Esophagus squamous epithelium (tissue), 5 donors: ENCODE results near the gene PLEKHM3. TPM values are rescaled to one million over a fixed set of nuclear protein-coding genes. Genes with fewer than 3 reads are reported as not detected.

Experiments
- DNase-seq: peaks from one replicate; lab custom pipeline; 2025; lab: John Stamatoyannopoulos, UW
- H3K27ac ChIP-seq, 4 donors: fragments of 200-600 bp; sonication (generic); one replicate each; pipeline ENCODE4 v1.5.1; 2016 to 2019; ENCODE audit warnings: mild to moderate bottlenecking in 1 of 4
- H3K27me3 ChIP-seq, 4 donors: fragments of 200-600 bp; sonication (generic); 1 replicate in 3 of 4; 2 replicates in 1 of 4; pipeline versions ENCODE4 v1.5.1 to v1.6.0; 2017 to 2021; ENCODE audit warnings: antibody characterized with exemption in 1 of 4
- H3K36me3 ChIP-seq, 3 donors: fragments of 200-600 bp; sonication (generic); one replicate each; pipeline ENCODE4 v1.5.1; 2016 to 2019
- H3K4me1 ChIP-seq, 3 donors: fragments of 200-600 bp; sonication (generic); one replicate each; pipeline ENCODE4 v1.5.1; 2017 to 2019
- H3K4me3 ChIP-seq, 4 donors: fragments of 200-600 bp; sonication (generic); 1 replicate in 3 of 4; 2 replicates in 1 of 4; pipeline ENCODE4 v1.5.1; 2016 to 2019; ENCODE audit warnings: mild to moderate bottlenecking in 2 of 4, moderate library complexity in 1 of 4
- H3K9me3 ChIP-seq, 3 donors: fragments of 200-600 bp; sonication (generic); one replicate each; pipeline ENCODE4 v1.5.1; 2016 to 2019
- POLR2A ChIP-seq, 4 donors: fragments of 450-650 bp; IDR thresholded peaks; one replicate each; pipeline ENCODE4 v1.6.1; 2017; ENCODE audit warnings: antibody characterized with exemption in 4 of 4, mild to moderate bottlenecking in 4 of 4, moderate library complexity in 3 of 4
- WGBS, 2 donors: methylation state at CpG; one replicate each; pipeline ENCODE4 v1.1.5; 2018; 5-methylcytosine and 5-hydroxymethylcytosine counted together
- intact Hi-C: fragments of 100-400 bp; cut with DNase I; formaldehyde crosslinking; loops from one replicate; pipeline ENCODE4 v1.15.0; 2022
- total RNA-seq, 4 donors: library from RNA; depleted of rRNA; stranded (reverse); fragments of >200 nt; gene quantifications; one replicate each; pipeline ENCODE4 v1.1.0, GENCODE V29; 2016
- TF ChIP-seq, protein P1 (sequence below), 6 experiments: fragments of 450-650 bp in 4 of 6; fragments of 200-600 bp in 2 of 6; sonication (generic) in 2 of 6; IDR thresholded peaks; one replicate each; pipeline ENCODE4 v1.5.1; 2016 to 2019; ENCODE audit warnings: antibody characterized with exemption in 6 of 6, mild to moderate bottlenecking in 4 of 6, moderate library complexity in 4 of 6
- donor health status: DM: yes; HTN: yes; CAD: no.

PLEKHM3 gene
- total RNA-seq, 4 donors from 2014 or later = 3.7 to 19.3 (median 6.7) TPM

DNA sequence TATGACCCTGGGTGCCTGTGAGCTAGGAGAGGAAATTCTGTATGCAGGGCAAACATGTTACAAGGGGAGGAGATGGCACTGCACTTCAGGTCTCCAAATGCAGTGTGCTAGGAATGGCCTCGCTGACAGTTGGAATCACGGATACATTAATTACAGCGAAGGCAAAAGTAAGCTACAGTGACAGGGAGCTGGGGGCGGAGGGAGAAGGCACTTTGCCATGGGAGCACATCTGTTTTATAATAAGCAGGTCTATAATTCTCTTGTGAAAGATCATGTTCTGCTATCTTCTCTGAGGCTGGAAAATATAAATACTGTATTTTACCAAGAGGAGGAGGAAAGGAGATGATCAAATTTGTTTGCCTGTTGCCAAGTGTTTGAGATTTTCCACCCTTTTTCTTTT lies 199.3 kb downstream of the PLEKHM3 start:
- Histone ChIP-seq H3K27me3 (no peaks in the 10 kb centered on the region), H3K4me3 (no peak overlapping the region), H3K4me1 (peaks cover 0 to 19% (median 4%) of the 10 kb centered on the region in 3 donors), H3K9me3 (no peaks in the 10 kb centered on the region), H3K27ac (peak overlapping the region in 1 of 4 donors; percentile 58), H3K36me3 (peaks cover 0 to 22% (median 0%) of the 10 kb centered on the region in 3 donors)
- WGBS, 2 donors = 83% methylated on average over 4 of the region's 4 CpGs
- no peak for DNase-seq
- intact Hi-C loops = no loop called here
- TF ChIP-seq, protein P1, sequence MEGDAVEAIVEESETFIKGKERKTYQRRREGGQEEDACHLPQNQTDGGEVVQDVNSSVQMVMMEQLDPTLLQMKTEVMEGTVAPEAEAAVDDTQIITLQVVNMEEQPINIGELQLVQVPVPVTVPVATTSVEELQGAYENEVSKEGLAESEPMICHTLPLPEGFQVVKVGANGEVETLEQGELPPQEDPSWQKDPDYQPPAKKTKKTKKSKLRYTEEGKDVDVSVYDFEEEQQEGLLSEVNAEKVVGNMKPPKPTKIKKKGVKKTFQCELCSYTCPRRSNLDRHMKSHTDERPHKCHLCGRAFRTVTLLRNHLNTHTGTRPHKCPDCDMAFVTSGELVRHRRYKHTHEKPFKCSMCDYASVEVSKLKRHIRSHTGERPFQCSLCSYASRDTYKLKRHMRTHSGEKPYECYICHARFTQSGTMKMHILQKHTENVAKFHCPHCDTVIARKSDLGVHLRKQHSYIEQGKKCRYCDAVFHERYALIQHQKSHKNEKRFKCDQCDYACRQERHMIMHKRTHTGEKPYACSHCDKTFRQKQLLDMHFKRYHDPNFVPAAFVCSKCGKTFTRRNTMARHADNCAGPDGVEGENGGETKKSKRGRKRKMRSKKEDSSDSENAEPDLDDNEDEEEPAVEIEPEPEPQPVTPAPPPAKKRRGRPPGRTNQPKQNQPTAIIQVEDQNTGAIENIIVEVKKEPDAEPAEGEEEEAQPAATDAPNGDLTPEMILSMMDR (IDR thresholded peaks at IDR 0.05) = no peak
- TF ChIP-seq POLR2A (IDR thresholded peaks at IDR 0.05) = no peak

DNA sequence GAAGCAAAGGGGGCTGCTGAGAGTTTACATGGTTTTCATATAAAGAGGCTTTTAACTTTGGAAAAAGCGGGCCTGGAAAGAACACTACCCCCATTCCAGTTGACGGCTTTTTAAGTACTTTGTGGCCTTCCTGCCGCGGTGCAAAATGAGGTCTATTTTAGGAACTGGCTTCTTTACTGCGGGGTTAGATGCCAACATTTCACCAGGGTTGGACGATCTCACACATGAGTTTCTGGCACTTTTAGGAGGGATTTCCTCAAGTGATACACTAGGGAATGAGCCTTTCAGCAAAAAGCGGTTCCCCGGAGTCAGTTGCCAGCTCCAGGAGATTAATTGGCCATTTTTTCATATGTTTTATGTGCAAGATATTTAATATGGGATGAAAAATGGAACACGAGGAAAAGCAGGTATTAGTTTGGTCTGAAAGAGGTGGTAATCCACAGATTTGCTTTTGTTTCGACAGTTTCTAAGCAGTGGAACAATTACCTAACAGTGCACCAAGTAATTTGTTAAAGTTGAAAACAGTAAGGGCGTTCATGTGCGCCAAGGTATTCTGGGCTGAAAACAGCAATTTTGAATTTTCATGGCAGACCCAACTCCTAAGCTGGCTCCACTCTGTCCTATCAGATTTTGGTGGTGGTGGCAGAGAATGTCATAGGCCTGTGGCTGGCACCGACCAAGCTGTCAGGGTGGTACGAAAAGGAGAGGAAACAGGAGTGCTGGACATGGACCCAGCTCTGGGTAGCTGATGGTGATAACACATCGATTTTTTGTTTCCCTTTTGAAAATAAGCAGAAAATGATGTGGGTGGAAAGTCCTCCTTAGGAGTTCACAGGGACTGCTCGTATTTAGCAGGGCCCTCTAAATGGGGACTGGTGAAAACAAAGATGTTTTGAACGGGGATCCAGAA lies 200.0 kb downstream of the PLEKHM3 start:
- intact Hi-C loops = no loop called here
- 71% methylated on average over 14 to 17 of the region's 17 CpGs for WGBS, 2 donors
- Histone ChIP-seq H3K27ac (peak overlapping the region in 3 of 4 donors; percentile 29 to 58 (median 55)), H3K9me3 (no peaks in the 10 kb centered on the region), H3K4me3 (no peak overlapping the region), H3K4me1 (peaks cover 0 to 23% (median 6%) of the 10 kb centered on the region in 3 donors), H3K36me3 (peaks cover 0 to 22% (median 0%) of the 10 kb centered on the region in 3 donors), H3K27me3 (no peaks in the 10 kb centered on the region)
- TF ChIP-seq POLR2A (IDR thresholded peaks at IDR 0.05) = no peak
- DNase-seq = no peak

DNA sequence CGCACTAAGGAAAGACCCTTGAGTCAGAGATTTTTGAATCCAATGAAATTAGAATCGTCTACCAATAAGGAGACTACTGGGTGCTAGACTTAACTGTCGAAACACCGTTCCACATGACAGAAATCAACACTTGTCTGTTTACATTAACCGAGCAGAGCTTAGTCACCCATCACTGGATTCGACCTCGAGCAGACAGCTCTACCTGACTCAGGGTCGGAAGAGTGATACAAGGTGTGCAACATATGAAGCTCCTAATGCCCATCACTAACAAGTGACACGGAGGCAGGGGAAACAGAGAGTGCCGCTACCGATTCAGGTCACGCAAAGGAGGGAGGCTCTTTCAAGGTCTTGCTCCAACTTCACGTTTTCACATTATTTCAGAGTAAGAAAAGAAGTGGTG lies 201.5 kb downstream of the PLEKHM3 start:
- Histone ChIP-seq H3K9me3 (no peaks in the 10 kb centered on the region), H3K27ac (no peak overlapping the region), H3K4me1 (peaks cover 0 to 29% (median 4%) of the 10 kb centered on the region in 3 donors), H3K4me3 (no peak overlapping the region), H3K36me3 (peaks cover 0 to 22% (median 0%) of the 10 kb centered on the region in 3 donors), H3K27me3 (no peaks in the 10 kb centered on the region)
- no peak for TF ChIP-seq POLR2A (IDR thresholded peaks at IDR 0.05)
- TF ChIP-seq, protein P1 (IDR thresholded peaks at IDR 0.05) = no peak
- no peak for DNase-seq
- WGBS, 2 donors = 74 to 94% methylated on average over 13 of the region's 13 CpGs
- intact Hi-C loops = no loop called here

DNA sequence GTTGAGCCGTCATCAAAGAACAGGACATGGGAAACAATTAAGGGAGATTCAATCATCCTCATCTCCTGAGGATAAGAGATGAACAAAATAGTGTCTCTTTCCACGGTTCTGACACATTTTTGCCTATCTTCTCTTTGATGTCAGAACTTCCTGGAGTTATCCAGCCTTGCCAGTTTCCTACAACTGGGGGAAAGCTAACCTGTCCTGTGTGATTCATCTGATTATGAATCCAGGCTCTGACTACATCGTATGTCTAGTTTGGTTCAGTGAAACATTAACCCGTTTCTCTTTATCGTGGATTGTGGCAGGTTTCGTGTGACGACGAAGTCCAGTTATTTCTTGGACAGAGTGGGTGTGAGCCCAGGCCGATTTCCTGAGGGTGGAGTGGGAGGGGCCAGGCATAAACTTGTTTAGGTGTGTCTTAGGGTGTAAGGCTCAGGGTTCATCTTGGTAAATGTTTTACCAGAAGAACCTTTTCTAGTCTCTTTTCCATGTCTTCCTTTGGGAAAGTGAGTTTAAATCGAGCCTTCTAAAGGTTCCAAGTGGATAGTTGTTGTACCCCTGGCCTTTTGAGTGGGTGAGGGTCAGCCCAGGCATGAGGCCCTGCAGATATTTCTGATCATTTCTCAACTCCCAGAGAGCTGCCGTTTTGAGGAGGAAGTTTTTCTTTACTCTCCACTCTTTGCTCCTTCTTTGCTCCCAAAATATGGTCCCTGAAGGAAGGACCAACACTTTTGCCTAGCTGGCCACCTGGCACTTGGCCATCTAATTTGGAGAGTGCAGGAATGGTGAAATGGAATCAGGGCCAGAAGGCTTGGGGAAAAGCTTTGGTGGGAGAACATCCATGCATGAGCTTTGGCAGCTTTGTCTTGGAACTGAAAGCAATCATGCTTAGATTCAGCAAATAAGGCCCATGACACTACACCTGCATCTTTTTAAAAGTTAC lies 205.2 kb downstream of the PLEKHM3 start:
- TF ChIP-seq, protein P1 (IDR thresholded peaks at IDR 0.05) = no peak
- no peak for TF ChIP-seq POLR2A (IDR thresholded peaks at IDR 0.05)
- H3K27me3 ChIP-seq = no peaks in the 10 kb centered on the region
- no peak for DNase-seq

DNA sequence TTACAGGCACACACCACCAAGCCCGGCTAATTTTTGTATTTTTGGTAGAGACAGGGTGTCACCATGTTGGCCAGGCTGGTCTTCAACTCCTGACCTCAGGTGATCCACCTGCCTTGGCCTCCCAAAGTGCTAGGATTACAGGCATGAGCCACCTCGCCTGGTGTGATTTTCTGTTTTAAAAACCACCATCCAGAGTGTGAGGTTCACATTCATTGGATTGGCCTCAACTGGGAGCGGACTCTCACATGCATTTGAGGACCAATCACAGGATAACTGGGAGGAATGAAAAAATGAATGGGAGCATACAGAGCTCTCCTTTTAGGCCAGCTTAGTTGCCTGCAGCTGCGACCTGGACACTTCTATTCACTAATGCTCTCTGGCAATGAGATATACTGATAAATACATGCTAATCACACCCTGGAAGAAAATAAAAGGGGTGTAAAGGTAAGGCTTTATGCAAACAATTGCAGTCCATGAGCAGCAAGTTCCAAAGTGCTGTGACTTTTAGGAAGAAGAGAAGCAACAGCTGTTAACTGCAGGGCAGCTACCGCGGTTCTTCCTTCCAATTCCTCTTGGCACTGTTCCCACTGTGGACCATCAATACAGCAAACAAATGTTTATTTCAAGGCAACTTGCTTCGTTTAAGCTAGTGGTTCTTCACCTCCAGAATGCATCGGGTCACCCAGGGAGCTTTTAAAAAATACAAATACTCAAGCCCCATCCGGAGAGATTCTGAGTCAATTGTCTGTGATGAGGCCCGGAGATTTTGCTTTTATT lies 206.1 kb downstream of the PLEKHM3 start:
- no peak overlapping the region for H3K4me3 ChIP-seq
- intact Hi-C loops = no loop called here
- peaks cover 0 to 15% (median 4%) of the 10 kb centered on the region in 3 donors for H3K4me1 ChIP-seq
- H3K9me3 ChIP-seq = no peaks in the 10 kb centered on the region
- DNase-seq = no peak
- no peak overlapping the region for H3K27ac ChIP-seq
- TF ChIP-seq, protein P1 (IDR thresholded peaks at IDR 0.05) = no peak
- TF ChIP-seq POLR2A (IDR thresholded peaks at IDR 0.05) = no peak
- no peaks in the 10 kb centered on the region for H3K36me3 ChIP-seq
- 68 to 71% methylated on average over 10 of the region's 10 CpGs for WGBS, 2 donors
- no peaks in the 10 kb centered on the region for H3K27me3 ChIP-seq

More for the DNA sequence above, 205.2 kb downstream of the PLEKHM3 start:
- Histone ChIP-seq H3K4me1 (peaks cover 0 to 20% (median 4%) of the 10 kb centered on the region in 3 donors), H3K36me3 (no peaks in the 10 kb centered on the region), H3K27ac (peak overlapping the region in 2 of 4 donors; percentile 14 to 39), H3K9me3 (no peaks in the 10 kb centered on the region), H3K4me3 (no peak overlapping the region)
- intact Hi-C loops = no loop called here
- WGBS, 2 donors = 47 to 64% methylated on average over 11 of the region's 11 CpGs
